ENCODE data around the gene ACAP3. TPM values are rescaled to one million over a fixed set of nuclear protein-coding genes. Genes with fewer than 3 reads are reported as not detected.
A peak's percentile ranks its signal among the peaks of the same experiment; 100 is the strongest.

The ACAP3 gene
- total RNA-seq, 1 donor from 2014 or later = 93.9 TPM

- Mint-ChIP-seq H3K4me1 (ENCODE audit: unreplicated experiment) (no peaks in the 10 kb centered on the region), H3K27ac (no peak overlapping the region), H3K27me3 (no peaks in the 10 kb centered on the region)
Measured at GRCh38 chr1:1312450-1313314, 5.0 kb upstream of the ACAP3 start.

DNA sequence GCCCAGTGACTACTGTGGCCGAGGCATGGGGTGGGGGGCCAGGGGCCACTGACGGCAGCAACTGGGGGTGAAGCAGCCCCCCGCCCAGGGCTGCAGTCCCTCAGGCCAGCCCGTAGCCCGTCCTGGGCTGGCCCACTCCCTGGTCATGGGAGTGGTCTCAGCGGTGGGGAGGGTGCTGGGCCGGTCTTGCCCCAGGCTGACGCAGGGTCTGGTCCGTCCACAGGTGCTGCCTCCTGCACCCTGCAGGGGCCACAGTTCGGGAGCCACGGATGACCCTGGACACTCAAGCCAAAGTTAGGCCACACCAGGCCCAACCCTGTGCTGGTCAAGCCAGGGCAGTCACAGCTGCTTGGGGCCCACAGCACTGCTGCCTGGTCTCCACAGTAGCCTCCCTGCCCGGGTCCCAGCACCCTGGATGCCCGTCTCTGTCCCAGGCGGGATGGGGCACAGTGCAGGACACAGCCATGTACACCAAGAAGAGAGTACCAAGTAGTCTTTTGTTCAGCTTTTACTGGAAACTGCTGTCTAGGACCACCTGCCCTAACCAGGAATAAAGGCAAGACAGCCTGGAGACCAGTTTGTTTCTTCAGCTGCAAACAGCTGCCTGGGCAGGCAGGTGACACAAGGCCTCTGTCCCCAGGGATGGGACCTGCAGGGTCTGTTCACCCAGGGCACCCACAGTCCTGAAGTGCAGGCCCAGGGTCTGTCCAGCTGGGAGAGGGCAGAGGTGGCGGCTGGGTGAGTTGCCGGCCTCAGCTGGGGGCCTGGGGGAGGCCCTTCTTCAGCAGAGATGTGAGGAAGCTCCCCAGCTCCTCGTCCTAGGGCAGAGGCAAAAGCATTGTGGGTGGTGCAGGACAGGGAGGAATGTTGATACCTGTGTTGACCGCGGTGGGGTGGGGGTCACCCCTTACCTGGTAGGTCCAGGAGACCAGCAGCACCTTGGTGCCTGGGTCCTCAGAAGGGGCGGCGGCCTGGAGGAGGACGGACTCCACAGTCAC is 3.7 kb upstream of the ACAP3 start:
- H3K4me3 Mint-ChIP-seq = no peak overlapping the region
- TF ChIP-seq, protein P1, sequence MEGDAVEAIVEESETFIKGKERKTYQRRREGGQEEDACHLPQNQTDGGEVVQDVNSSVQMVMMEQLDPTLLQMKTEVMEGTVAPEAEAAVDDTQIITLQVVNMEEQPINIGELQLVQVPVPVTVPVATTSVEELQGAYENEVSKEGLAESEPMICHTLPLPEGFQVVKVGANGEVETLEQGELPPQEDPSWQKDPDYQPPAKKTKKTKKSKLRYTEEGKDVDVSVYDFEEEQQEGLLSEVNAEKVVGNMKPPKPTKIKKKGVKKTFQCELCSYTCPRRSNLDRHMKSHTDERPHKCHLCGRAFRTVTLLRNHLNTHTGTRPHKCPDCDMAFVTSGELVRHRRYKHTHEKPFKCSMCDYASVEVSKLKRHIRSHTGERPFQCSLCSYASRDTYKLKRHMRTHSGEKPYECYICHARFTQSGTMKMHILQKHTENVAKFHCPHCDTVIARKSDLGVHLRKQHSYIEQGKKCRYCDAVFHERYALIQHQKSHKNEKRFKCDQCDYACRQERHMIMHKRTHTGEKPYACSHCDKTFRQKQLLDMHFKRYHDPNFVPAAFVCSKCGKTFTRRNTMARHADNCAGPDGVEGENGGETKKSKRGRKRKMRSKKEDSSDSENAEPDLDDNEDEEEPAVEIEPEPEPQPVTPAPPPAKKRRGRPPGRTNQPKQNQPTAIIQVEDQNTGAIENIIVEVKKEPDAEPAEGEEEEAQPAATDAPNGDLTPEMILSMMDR (conservative IDR thresholded peaks at IDR 0.05) = no peak
- no peak overlapping the region for H3K27ac Mint-ChIP-seq
- no peaks in the 10 kb centered on the region for H3K27me3 Mint-ChIP-seq
- H3K4me1 Mint-ChIP-seq (ENCODE audit: unreplicated experiment) = peaks cover 5% of the 10 kb centered on the region
- H3K36me3 Mint-ChIP-seq = peaks cover 3% of the 10 kb centered on the region
- DNase-seq (ENCODE audit: extremely low spot score, unreplicated experiment) = no peak
- H3K9me3 Mint-ChIP-seq = no peaks in the 10 kb centered on the region

More at GRCh38 chr1:1312450-1313314, 5.0 kb upstream of the ACAP3 start:
- Mint-ChIP-seq H3K36me3 (peaks cover 3% of the 10 kb centered on the region), H3K4me3 (no peak overlapping the region), H3K9me3 (no peaks in the 10 kb centered on the region)
- DNase-seq (ENCODE audit: extremely low spot score, unreplicated experiment) = no peak
- TF ChIP-seq, protein P1 (conservative IDR thresholded peaks at IDR 0.05) = no peak

DNA sequence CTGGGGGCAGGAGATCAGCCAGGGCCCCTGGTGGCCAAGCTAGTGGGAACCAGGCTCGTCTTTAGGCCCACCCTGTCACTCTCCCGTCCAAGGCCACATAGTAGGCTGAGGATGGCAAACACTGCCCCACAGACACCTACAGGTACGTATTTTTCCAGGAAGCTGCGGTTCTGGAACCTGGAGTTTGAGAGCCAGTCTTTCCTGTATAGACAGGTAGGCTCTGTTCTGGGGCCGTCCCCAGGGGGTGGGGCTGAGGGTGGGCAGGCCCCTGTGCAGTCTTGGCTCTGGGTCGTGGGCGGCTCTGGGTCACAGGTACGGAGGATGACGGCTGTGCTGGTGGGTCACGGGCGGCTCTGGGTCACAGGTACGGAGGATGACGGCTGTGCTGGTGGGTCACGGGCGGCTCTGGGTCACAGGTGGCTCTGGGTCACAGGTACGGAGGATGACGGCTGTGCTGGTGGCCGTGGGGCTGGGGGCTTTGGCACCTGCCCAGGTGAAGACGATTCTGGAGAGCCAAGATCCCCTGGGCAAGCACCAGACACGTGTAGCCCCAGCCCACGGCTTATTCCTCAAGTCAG is 2.8 kb upstream of the ACAP3 start:
- H3K36me3 Mint-ChIP-seq = peaks cover 3% of the 10 kb centered on the region
- peaks cover 11% of the 10 kb centered on the region for H3K4me1 Mint-ChIP-seq (ENCODE audit: unreplicated experiment)
- no peak for DNase-seq (ENCODE audit: extremely low spot score, unreplicated experiment)
- H3K9me3 Mint-ChIP-seq = no peaks in the 10 kb centered on the region
- peak overlapping the region; percentile 56 for H3K27ac Mint-ChIP-seq
- TF ChIP-seq, protein P1 (conservative IDR thresholded peaks at IDR 0.05) = no peak
- no peaks in the 10 kb centered on the region for H3K27me3 Mint-ChIP-seq
- peak overlapping the region; percentile 79 for H3K4me3 Mint-ChIP-seq

GRCh38 chr1:1310109-1310385 is 2.3 kb upstream of the ACAP3 start:
- H3K4me1 Mint-ChIP-seq (ENCODE audit: unreplicated experiment) = peaks cover 11% of the 10 kb centered on the region

More at GRCh38 chr1:1310109-1310385, 2.3 kb upstream of the ACAP3 start:
- TF ChIP-seq, protein P1 (conservative IDR thresholded peaks at IDR 0.05) = no peak
- Mint-ChIP-seq H3K9me3 (no peaks in the 10 kb centered on the region), H3K27ac (no peak overlapping the region), H3K36me3 (peaks cover 3% of the 10 kb centered on the region), H3K27me3 (no peaks in the 10 kb centered on the region), H3K4me3 (peak overlapping the region; percentile 79)
- DNase-seq (ENCODE audit: extremely low spot score, unreplicated experiment) = no peak
